Panc1 (cell line): Measurements from ENCODE around the gene STAP2.

Experiments
- CTCF ChIP-seq: fragments of 450-650 bp; IDR thresholded peaks from 2 replicates; pipeline ENCODE4 v1.5.1; 2017; ENCODE audit warnings: mild to moderate bottlenecking
- POLR2AphosphoS5 ChIP-seq: IDR thresholded peaks from 2 replicates; pipeline ENCODE4 v1.6.1; 2012; ENCODE audit warnings: mild to moderate bottlenecking, low read depth, low read length, moderate library complexity
- REST ChIP-seq, 2 experiments: IDR thresholded peaks; 2 replicates each; pipeline ENCODE4 v1.6.1; 2011 to 2012; ENCODE audit warnings: low read depth in 2 of 2, control low read depth in 1 of 2, low read length in 1 of 2, mild to moderate bottlenecking in 1 of 2, moderate library complexity in 1 of 2; ENCODE audit not compliant: insufficient read depth in 1 of 2
- SIN3A ChIP-seq: IDR thresholded peaks from 2 replicates; pipeline ENCODE4 v1.6.1; 2012; ENCODE audit warnings: low read depth, mild to moderate bottlenecking, low read length, moderate library complexity, borderline replicate concordance; ENCODE audit not compliant: insufficient read depth
- TCF7L2 ChIP-seq: IDR thresholded peaks from 2 replicates; pipeline ENCODE4 v1.6.1; 2011; ENCODE audit warnings: mild to moderate bottlenecking, low read depth, low read length, inconsistent platforms

- TF ChIP-seq CTCF = no peak
- no peak for TF ChIP-seq TCF7L2
- no peak for TF ChIP-seq POLR2AphosphoS5
- TF ChIP-seq REST (IDR thresholded peaks at IDR 0.05; ENCODE audit: insufficient read depth in 1 of 2, low read depth in 2 of 2, low read length in 1 of 2) = no peak
- no peak for TF ChIP-seq SIN3A
Measured at GRCh38 chr19:4313847-4314490, 24.7 kb downstream of the STAP2 start.
